ENCODE data around the gene PACSIN1. TPM values are rescaled to one million over a fixed set of nuclear protein-coding genes. Genes with fewer than 3 reads are reported as not detected.

PACSIN1 gene
- total RNA-seq, 1 donor: 0.42 TPM

- no peak overlapping the region for H3K4me3 ChIP-seq (ENCODE audit: low read length)
- no peaks in the 10 kb centered on the region for H3K9me3 ChIP-seq (ENCODE audit: low read depth, low read length)
- no peaks in the 10 kb centered on the region for H3K27me3 ChIP-seq (ENCODE audit: insufficient read depth, low read length)
- no peaks in the 10 kb centered on the region for H3K4me1 ChIP-seq (ENCODE audit: insufficient read depth, low read length)
These were observed 46.9 kb downstream of the PACSIN1 start for GRCh38 chr6:34512738-34513115.

- Histone ChIP-seq H3K9me3 (ENCODE audit: low read depth, low read length) (no peaks in the 10 kb centered on the region), H3K27me3 (ENCODE audit: insufficient read depth, low read length) (no peaks in the 10 kb centered on the region), H3K4me3 (ENCODE audit: low read length) (no peak overlapping the region), H3K4me1 (ENCODE audit: insufficient read depth, low read length) (no peaks in the 10 kb centered on the region)
These were observed 47.8 kb downstream of the PACSIN1 start for GRCh38 chr6:34513646-34514045.

GRCh38 chr6:34514112-34514511, 48.2 kb downstream of the PACSIN1 start:
- no peak overlapping the region for H3K4me3 ChIP-seq (ENCODE audit: low read length)
- no peaks in the 10 kb centered on the region for H3K9me3 ChIP-seq (ENCODE audit: low read depth, low read length)
- no peaks in the 10 kb centered on the region for H3K4me1 ChIP-seq (ENCODE audit: insufficient read depth, low read length)
- H3K27me3 ChIP-seq (ENCODE audit: insufficient read depth, low read length): no peaks in the 10 kb centered on the region

GRCh38 chr6:34514593-34515472, 49.0 kb downstream of the PACSIN1 start:
- H3K4me1 ChIP-seq (ENCODE audit: insufficient read depth, low read length): no peaks in the 10 kb centered on the region
- no peaks in the 10 kb centered on the region for H3K27me3 ChIP-seq (ENCODE audit: insufficient read depth, low read length)
- H3K4me3 ChIP-seq (ENCODE audit: low read length): no peak overlapping the region
- no peaks in the 10 kb centered on the region for H3K9me3 ChIP-seq (ENCODE audit: low read depth, low read length)

- H3K27me3 ChIP-seq (ENCODE audit: insufficient read depth, low read length): no peaks in the 10 kb centered on the region
- H3K4me1 ChIP-seq (ENCODE audit: insufficient read depth, low read length): no peaks in the 10 kb centered on the region
- H3K9me3 ChIP-seq (ENCODE audit: low read depth, low read length): no peaks in the 10 kb centered on the region
- H3K4me3 ChIP-seq (ENCODE audit: low read length): no peak overlapping the region
These were observed 49.9 kb downstream of the PACSIN1 start for GRCh38 chr6:34515473-34516387.

- Histone ChIP-seq H3K4me1 (ENCODE audit: insufficient read depth, low read length) (no peaks in the 10 kb centered on the region), H3K4me3 (ENCODE audit: low read length) (no peak overlapping the region), H3K27me3 (ENCODE audit: insufficient read depth, low read length) (no peaks in the 10 kb centered on the region), H3K9me3 (ENCODE audit: low read depth, low read length) (no peaks in the 10 kb centered on the region)
These were observed 50.8 kb downstream of the PACSIN1 start for GRCh38 chr6:34516391-34517324.

GRCh38 chr6:34517461-34517881, 51.6 kb downstream of the PACSIN1 start:
- Histone ChIP-seq H3K4me1 (ENCODE audit: insufficient read depth, low read length) (no peaks in the 10 kb centered on the region), H3K9me3 (ENCODE audit: low read depth, low read length) (no peaks in the 10 kb centered on the region), H3K4me3 (ENCODE audit: low read length) (no peak overlapping the region), H3K27me3 (ENCODE audit: insufficient read depth, low read length) (no peaks in the 10 kb centered on the region)

- Histone ChIP-seq H3K9me3 (ENCODE audit: low read depth, low read length) (no peaks in the 10 kb centered on the region), H3K27me3 (ENCODE audit: insufficient read depth, low read length) (no peaks in the 10 kb centered on the region), H3K4me1 (ENCODE audit: insufficient read depth, low read length) (no peaks in the 10 kb centered on the region), H3K4me3 (ENCODE audit: low read length) (no peak overlapping the region)
These were observed 52.1 kb downstream of the PACSIN1 start for GRCh38 chr6:34517966-34518365.

GRCh38 chr6:34518669-34519365, 52.9 kb downstream of the PACSIN1 start:
- no peaks in the 10 kb centered on the region for H3K4me1 ChIP-seq (ENCODE audit: insufficient read depth, low read length)
- H3K9me3 ChIP-seq (ENCODE audit: low read depth, low read length): no peaks in the 10 kb centered on the region
- H3K4me3 ChIP-seq (ENCODE audit: low read length): no peak overlapping the region

GRCh38 chr6:34519971-34520644, 54.2 kb downstream of the PACSIN1 start:
- no peaks in the 10 kb centered on the region for H3K27me3 ChIP-seq (ENCODE audit: insufficient read depth, low read length)
- H3K4me1 ChIP-seq (ENCODE audit: insufficient read depth, low read length): no peaks in the 10 kb centered on the region
- no peak overlapping the region for H3K4me3 ChIP-seq (ENCODE audit: low read length)
- no peaks in the 10 kb centered on the region for H3K9me3 ChIP-seq (ENCODE audit: low read depth, low read length)

More at GRCh38 chr6:34518669-34519365, 52.9 kb downstream of the PACSIN1 start:
- no peaks in the 10 kb centered on the region for H3K27me3 ChIP-seq (ENCODE audit: insufficient read depth, low read length)

- H3K27me3 ChIP-seq (ENCODE audit: insufficient read depth, low read length): no peaks in the 10 kb centered on the region
- no peaks in the 10 kb centered on the region for H3K4me1 ChIP-seq (ENCODE audit: insufficient read depth, low read length)
- H3K4me3 ChIP-seq (ENCODE audit: low read length): no peak overlapping the region
- H3K9me3 ChIP-seq (ENCODE audit: low read depth, low read length): no peaks in the 10 kb centered on the region
These were observed 55.0 kb downstream of the PACSIN1 start for GRCh38 chr6:34520645-34521462.

GRCh38 chr6:34521463-34522285, 55.8 kb downstream of the PACSIN1 start:
- H3K27me3 ChIP-seq (ENCODE audit: insufficient read depth, low read length): no peaks in the 10 kb centered on the region
- no peaks in the 10 kb centered on the region for H3K9me3 ChIP-seq (ENCODE audit: low read depth, low read length)
- H3K4me3 ChIP-seq (ENCODE audit: low read length): no peak overlapping the region
- H3K4me1 ChIP-seq (ENCODE audit: insufficient read depth, low read length): peaks cover 5% of the 10 kb centered on the region

Data from mononuclear cell (primary cell).